Measurements from ENCODE around the gene ROR1. TPM values are rescaled to one million over a fixed set of nuclear protein-coding genes. Genes with fewer than 3 reads are reported as not detected.
A peak's percentile ranks its signal among the peaks of the same experiment; 100 is the strongest.

ROR1 gene
- total and polyA plus RNA-seq, 12 donors, result 2.9 to 36.2 (median 15.3) TPM

GRCh38 chr1:63969441-63969901 is 195.7 kb downstream of the ROR1 start:
- intact Hi-C loops (cut with DNase I), result no loop called here
- no peaks in the 10 kb centered on the region for H3K9me3 ChIP-seq
- WGBS, 2 donors, result 67 to 74% methylated on average over 4 of the region's 4 CpGs
- DNase-seq, result no peak
- peak in 1 of 8 donors; percentile 38 for ATAC-seq
- H3K4me3 ChIP-seq, result no peak overlapping the region
- no peaks in the 10 kb centered on the region for H3K36me3 ChIP-seq
- H3K27ac ChIP-seq, result peak overlapping the region in 5 of 10 donors; percentile 2 to 65 (median 28)
- TF ChIP-seq CTCF (IDR thresholded peaks at IDR 0.05), result no peak
- no peaks in the 10 kb centered on the region for H3K27me3 ChIP-seq
- H3K4me1 ChIP-seq, result peaks cover 6 to 40% (median 12%) of the 10 kb centered on the region in 9 donors

- intact Hi-C loops (cut with DNase I), result no loop called here
- Histone ChIP-seq H3K4me3 (no peak overlapping the region), H3K27me3 (no peaks in the 10 kb centered on the region), H3K4me1 (peaks cover 6 to 40% (median 17%) of the 10 kb centered on the region in 9 donors), H3K27ac (no peak overlapping the region), H3K36me3 (no peaks in the 10 kb centered on the region), H3K9me3 (no peaks in the 10 kb centered on the region)
- no peak for TF ChIP-seq CTCF (IDR thresholded peaks at IDR 0.05)
- peak in 2 of 8 donors; percentile 19 to 32 for ATAC-seq
- DNase-seq, result no peak
- WGBS, 2 donors, result 53 to 56% methylated on average over 3 of the region's 3 CpGs
Measured at GRCh38 chr1:63971557-63971956, 197.7 kb downstream of the ROR1 start.

GRCh38 chr1:63973005-63973419 is 199.2 kb downstream of the ROR1 start:
- H3K4me3 ChIP-seq, result no peak overlapping the region
- peaks cover 6 to 37% (median 12%) of the 10 kb centered on the region in 9 donors for H3K4me1 ChIP-seq
- no peaks in the 10 kb centered on the region for H3K9me3 ChIP-seq
- DNase-seq, result no peak
- intact Hi-C loops (cut with DNase I), result no loop called here
- no peaks in the 10 kb centered on the region for H3K27me3 ChIP-seq
- TF ChIP-seq CTCF (IDR thresholded peaks at IDR 0.05), result no peak
- peak in 5 of 8 donors; percentile 25 to 63 (median 34) for ATAC-seq
- peak overlapping the region in 2 of 10 donors; percentile 30 to 34 for H3K27ac ChIP-seq
- H3K36me3 ChIP-seq, result no peaks in the 10 kb centered on the region
- 40 to 44% methylated on average over 7 of the region's 7 CpGs for WGBS, 2 donors

DNA sequence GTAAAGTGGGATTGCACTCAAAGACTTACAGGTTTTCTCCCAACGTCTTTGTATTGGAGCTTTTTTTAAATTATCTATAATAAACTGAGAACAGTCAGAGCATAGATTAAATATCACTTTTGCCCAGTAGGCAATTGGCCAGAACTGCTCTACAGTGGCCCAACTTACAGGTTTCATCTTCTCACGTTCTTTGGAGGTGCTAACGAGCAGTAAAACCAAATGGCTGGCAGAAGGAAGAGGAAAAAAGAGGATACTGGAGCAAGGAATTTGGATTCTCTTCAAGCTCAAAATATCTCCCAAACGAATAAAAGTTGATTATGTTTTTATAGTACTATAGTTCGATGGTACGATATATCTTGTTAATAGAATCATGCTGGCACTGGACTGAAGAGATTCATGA is 201.1 kb downstream of the ROR1 start:
- DNase-seq, result no peak
- no peak overlapping the region for H3K27ac ChIP-seq
- intact Hi-C loops (cut with DNase I), result no loop called here
- no peak for ATAC-seq
- H3K4me1 ChIP-seq, result peaks cover 0 to 26% (median 11%) of the 10 kb centered on the region in 9 donors
- no peak overlapping the region for H3K4me3 ChIP-seq
- H3K9me3 ChIP-seq, result no peaks in the 10 kb centered on the region
- H3K36me3 ChIP-seq, result no peaks in the 10 kb centered on the region
- H3K27me3 ChIP-seq, result no peaks in the 10 kb centered on the region
- TF ChIP-seq CTCF (IDR thresholded peaks at IDR 0.05), result no peak
- WGBS, 2 donors, result 69 to 73% methylated on average over 6 of the region's 6 CpGs

All from heart right ventricle (tissue), 16 donors.